Liver (tissue), 9 donors: ENCODE measurements around the gene FAM184B. TPM values are rescaled to one million over a fixed set of nuclear protein-coding genes. Genes with fewer than 3 reads are reported as not detected.

ENCODE experiments used
- DNase-seq: peaks from one replicate; pipeline ENCODE4 v3.0.0-alpha.2; 2017; ENCODE audit warnings: low spot score
- H3K27ac ChIP-seq, 2 donors: one replicate each; pipeline ENCODE4 v1.7.0; 2013; ENCODE audit warnings: inconsistent platforms in 2 of 2, low read length in 2 of 2, control low read depth in 1 of 2, low read depth in 1 of 2, mild to moderate bottlenecking in 1 of 2
- H3K27me3 ChIP-seq, 4 donors: one replicate each; pipeline versions ENCODE4 v1.6.1 to v1.7.0; 2013; ENCODE audit warnings: low read length in 3 of 4, inconsistent platforms in 1 of 4, mild to moderate bottlenecking in 1 of 4, moderate library complexity in 1 of 4; ENCODE audit not compliant: control insufficient read depth in 4 of 4, insufficient read depth in 4 of 4
- H3K36me3 ChIP-seq, 4 donors: one replicate each; pipeline versions ENCODE4 v1.6.1 to v1.7.0; 2013; ENCODE audit warnings: low read length in 3 of 4, mild to moderate bottlenecking in 3 of 4, low read depth in 1 of 4, moderate library complexity in 1 of 4; ENCODE audit not compliant: control insufficient read depth in 4 of 4, insufficient read depth in 3 of 4
- H3K4me1 ChIP-seq, 4 donors: one replicate each; pipeline versions ENCODE4 v1.6.1 to v1.7.0; 2013; ENCODE audit warnings: low read length in 3 of 4, mild to moderate bottlenecking in 3 of 4, moderate library complexity in 1 of 4; ENCODE audit not compliant: control insufficient read depth in 4 of 4, insufficient read depth in 4 of 4
- H3K4me3 ChIP-seq, 3 donors: one replicate each; pipeline versions ENCODE4 v1.6.1 to v1.7.0; 2013; ENCODE audit warnings: low read length in 3 of 3, control low read depth in 1 of 3, low read depth in 1 of 3, mild to moderate bottlenecking in 1 of 3
- H3K9ac ChIP-seq, 2 donors: one replicate each; pipeline ENCODE4 v1.7.0; 2013; ENCODE audit warnings: low read length in 2 of 2, mild to moderate bottlenecking in 2 of 2, moderate library complexity in 2 of 2, control low read depth in 1 of 2, low read depth in 1 of 2
- H3K9me3 ChIP-seq, 4 donors: one replicate each; pipeline versions ENCODE4 v1.6.1 to v1.7.0; 2013; ENCODE audit warnings: low read length in 3 of 4; ENCODE audit not compliant: control insufficient read depth in 4 of 4
- ATF3 ChIP-seq: IDR thresholded peaks from 2 replicates; pipeline ENCODE4 v1.6.1; 2016; ENCODE audit warnings: antibody characterized with exemption
- CTCF ChIP-seq: fragments of 150-350 bp; IDR thresholded peaks from 2 replicates; pipeline ENCODE4 v1.5.1; 2017; ENCODE audit warnings: improper control_type of control experiment, low read depth, low read length; ENCODE audit not compliant: missing input control
- EGR1 ChIP-seq, 2 donors: IDR thresholded peaks; 2 replicates each; pipeline ENCODE4 v1.6.1; 2016 to 2018; ENCODE audit warnings: antibody characterized with exemption in 2 of 2, low read depth in 2 of 2
- FOXA1 ChIP-seq: IDR thresholded peaks from 2 replicates; pipeline ENCODE4 v1.6.1; 2016; ENCODE audit warnings: antibody characterized with exemption
- FOXA2 ChIP-seq: IDR thresholded peaks from 2 replicates; pipeline ENCODE4 v1.6.1; 2016; ENCODE audit warnings: antibody characterized with exemption
- GABPA ChIP-seq, 2 donors: IDR thresholded peaks in 1 of 2; conservative IDR thresholded peaks in 1 of 2; 2 replicates each; pipeline ENCODE4 v1.6.1; 2016; ENCODE audit warnings: antibody characterized with exemption in 2 of 2, mild to moderate bottlenecking in 1 of 2, moderate library complexity in 1 of 2
- HNF4A ChIP-seq, 2 donors: conservative IDR thresholded peaks; 2 replicates each; pipeline ENCODE4 v1.6.1; 2016; ENCODE audit warnings: antibody characterized with exemption in 2 of 2, mild to moderate bottlenecking in 2 of 2
- HNF4G ChIP-seq: IDR thresholded peaks from 2 replicates; pipeline ENCODE4 v1.6.1; 2016; ENCODE audit warnings: antibody characterized with exemption
- JUND ChIP-seq, 2 donors: IDR thresholded peaks; 2 replicates each; pipeline ENCODE4 v1.6.1; 2016; ENCODE audit warnings: antibody characterized with exemption in 2 of 2
- MAX ChIP-seq: IDR thresholded peaks from 2 replicates; pipeline ENCODE4 v1.6.1; 2016; ENCODE audit warnings: antibody characterized with exemption
- NR2F2 ChIP-seq: IDR thresholded peaks from 2 replicates; pipeline ENCODE4 v1.6.1; 2016; ENCODE audit warnings: antibody characterized with exemption
- RAD21 ChIP-seq, 2 donors: IDR thresholded peaks; 2 replicates each; pipeline ENCODE4 v1.6.1; 2016; ENCODE audit warnings: antibody characterized with exemption in 2 of 2, mild to moderate bottlenecking in 2 of 2
- REST ChIP-seq: IDR thresholded peaks from 2 replicates; pipeline ENCODE4 v1.6.1; 2016; ENCODE audit warnings: antibody characterized with exemption, mild to moderate bottlenecking
- RXRA ChIP-seq, 2 donors: IDR thresholded peaks; 2 replicates each; pipeline ENCODE4 v1.6.1; 2017 to 2018; ENCODE audit warnings: antibody characterized with exemption in 2 of 2, mild to moderate bottlenecking in 1 of 2
- SP1 ChIP-seq: IDR thresholded peaks from 2 replicates; pipeline ENCODE4 v1.6.1; 2018; ENCODE audit warnings: antibody characterized with exemption, mild to moderate bottlenecking
- TAF1 ChIP-seq: conservative IDR thresholded peaks from 2 replicates; pipeline ENCODE4 v1.6.1; 2016; ENCODE audit warnings: antibody characterized with exemption, mild to moderate bottlenecking
- YY1 ChIP-seq: IDR thresholded peaks from 2 replicates; pipeline ENCODE4 v1.6.1; 2016; ENCODE audit warnings: antibody characterized with exemption, mild to moderate bottlenecking
- ZBTB33 ChIP-seq: IDR thresholded peaks from 2 replicates; pipeline ENCODE4 v1.6.1; 2016; ENCODE audit warnings: antibody characterized with exemption
- WGBS: extraction: QIAGEN DNeasy Blood & Tissue Kit; methylation state at CpG from one replicate; pipeline ENCODE4 v1.1.7; 2013; 5-methylcytosine and 5-hydroxymethylcytosine counted together
- polyA plus RNA-seq, 2 donors: library from polyadenylated mRNA; stranded (reverse) in 1 of 2; unstranded in 1 of 2; fragments of 200-250 nt in 1 of 2; fragments of >200 nt in 1 of 2; fragmentation: Nextera tagmentation in 1 of 2; extraction: Ambion mirVana in 1 of 2; gene quantifications; one replicate each; pipeline versions ENCODE4 v1.2.1 to v1.2.3, GENCODE V29; 2013 to 2015
- total RNA-seq, 2 donors: library from RNA; depleted of rRNA; stranded (reverse); fragments of >200 nt; gene quantifications; one replicate each; pipeline ENCODE4 v1.2.3, GENCODE V29; 2014
- donor health status: healthy.
- donor health status: healthy.
- donor health status: healthy.
- donor health status: healthy.
- donor health status: healthy.

FAM184B gene
- total and polyA plus RNA-seq, 4 donors = 0.01 TPM; not detected in 3

- 71% methylated on average over 5 of the region's 5 CpGs for WGBS
- DNase-seq = no peak
- Histone ChIP-seq H3K27ac (no peak overlapping the region), H3K4me1 (no peaks in the 10 kb centered on the region), H3K36me3 (no peaks in the 10 kb centered on the region), H3K4me3 (no peak overlapping the region), H3K27me3 (no peaks in the 10 kb centered on the region), H3K9me3 (no peaks in the 10 kb centered on the region), H3K9ac (no peak overlapping the region)
- TF ChIP-seq GABPA (IDR thresholded peaks at IDR 0.05 in 1 of 2, conservative IDR thresholded peaks at IDR 0.05 in 1 of 2) (no peak), FOXA1 (peak; percentile 25), HNF4G (no peak), REST (no peak), ZBTB33 (no peak), FOXA2 (peak; percentile 30), JUND (IDR thresholded peaks at IDR 0.05) (no peak), HNF4A (conservative IDR thresholded peaks at IDR 0.05) (no peak), NR2F2 (no peak), EGR1 (IDR thresholded peaks at IDR 0.05; ENCODE audit: low read depth in 2 of 2) (no peak), SP1 (no peak), ATF3 (peak; percentile 17), RXRA (IDR thresholded peaks at IDR 0.05) (no peak), YY1 (no peak), RAD21 (IDR thresholded peaks at IDR 0.05) (peak; percentile 86 to 87), CTCF (peak; percentile 51), MAX (no peak), TAF1 (no peak)
These were observed 35.6 kb upstream of the FAM184B start for GRCh38 chr4:17817027-17817426.

GRCh38 chr4:17816142-17816541, 34.7 kb upstream of the FAM184B start:
- Histone ChIP-seq H3K27ac (no peak overlapping the region), H3K9ac (no peak overlapping the region), H3K27me3 (no peaks in the 10 kb centered on the region), H3K4me3 (no peak overlapping the region), H3K36me3 (no peaks in the 10 kb centered on the region), H3K4me1 (peaks cover 1 to 4% (median 3%) of the 10 kb centered on the region in 4 donors), H3K9me3 (no peaks in the 10 kb centered on the region)
- WGBS = 96% methylated on average over 12 of the region's 12 CpGs
- no peak for DNase-seq
- TF ChIP-seq GABPA (IDR thresholded peaks at IDR 0.05 in 1 of 2, conservative IDR thresholded peaks at IDR 0.05 in 1 of 2) = no peak
- no peak for TF ChIP-seq JUND (IDR thresholded peaks at IDR 0.05)
- TF ChIP-seq RXRA (IDR thresholded peaks at IDR 0.05) = no peak
- no peak for TF ChIP-seq YY1
- TF ChIP-seq NR2F2 = no peak
- no peak for TF ChIP-seq HNF4A (conservative IDR thresholded peaks at IDR 0.05)
- TF ChIP-seq MAX = no peak
- no peak for TF ChIP-seq TAF1
- TF ChIP-seq FOXA1 = no peak
- no peak for TF ChIP-seq RAD21 (IDR thresholded peaks at IDR 0.05)
- no peak for TF ChIP-seq ZBTB33
- no peak for TF ChIP-seq ATF3
